ENCODE data around the gene RAP1GDS1.

Gene RAP1GDS1

GRCh38 chr4:98485816-98486345 lies 224.7 kb downstream of the RAP1GDS1 start:
- peak; percentile 23 for DNase-seq

- no peak for DNase-seq
Measured at GRCh38 chr4:98490251-98490650, 229.1 kb downstream of the RAP1GDS1 start.

- DNase-seq, result no peak
Measured at GRCh38 chr4:98491899-98492559, 230.8 kb downstream of the RAP1GDS1 start.

GRCh38 chr4:98493296-98493695 lies 232.1 kb downstream of the RAP1GDS1 start:
- no peak for DNase-seq

Measured in activated naive CD4-positive, alpha-beta T cell treated with anti-CD3 and anti-CD28 coated beads, Interleukin-2, amount 50 U/mL, for 16 hours (primary cell).